HG02885 (cell line): ENCODE measurements around the gene CKAP2L.

Experiments
- ATAC-seq: cut with Tn5 transposase; IDR thresholded peaks from one replicate; pipeline ENCODE4 v1.9.1; 2021; ENCODE audit warnings: mild to moderate bottlenecking; ENCODE audit not compliant: unreplicated experiment, poor library complexity

CKAP2L gene

DNA sequence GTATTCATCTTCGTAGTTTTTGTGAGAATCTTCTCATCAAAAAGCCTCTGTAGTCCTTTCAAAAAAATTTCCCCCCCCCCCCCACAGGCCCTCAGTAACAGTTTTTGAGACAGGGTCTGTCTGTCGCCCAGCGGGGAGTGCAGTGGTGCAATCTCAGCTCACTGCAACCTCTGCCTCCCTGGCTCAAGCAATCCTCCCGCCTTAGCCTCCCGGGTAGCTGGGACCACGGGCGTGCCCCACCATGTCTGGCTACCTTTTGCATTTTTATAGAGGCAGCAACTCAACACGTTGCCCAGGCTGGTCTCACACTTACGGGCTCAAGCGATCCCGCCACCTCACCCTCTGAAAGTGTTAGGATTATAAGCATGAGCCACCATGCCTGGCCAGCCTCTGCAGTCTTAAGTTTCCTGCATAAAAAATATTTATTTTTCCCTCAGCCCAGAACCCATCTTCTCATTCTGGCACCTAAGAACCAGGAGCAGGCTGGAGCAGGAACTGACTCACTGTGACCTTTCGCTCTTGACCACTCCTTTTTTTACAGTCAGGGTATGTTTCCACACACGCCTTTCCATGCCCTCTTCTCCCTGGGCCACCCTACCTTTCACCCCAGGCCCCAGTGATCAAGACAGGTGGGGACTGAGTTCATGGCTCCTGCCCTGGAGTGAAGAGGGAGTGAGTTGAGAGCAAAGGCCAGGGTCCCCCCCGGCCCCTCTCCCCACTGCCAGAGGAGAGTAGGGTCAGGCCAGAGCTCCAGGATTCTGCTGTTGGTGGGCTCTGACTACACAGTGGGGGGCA lies 76.1 kb downstream of the CKAP2L start:
- ATAC-seq = no peak

DNA sequence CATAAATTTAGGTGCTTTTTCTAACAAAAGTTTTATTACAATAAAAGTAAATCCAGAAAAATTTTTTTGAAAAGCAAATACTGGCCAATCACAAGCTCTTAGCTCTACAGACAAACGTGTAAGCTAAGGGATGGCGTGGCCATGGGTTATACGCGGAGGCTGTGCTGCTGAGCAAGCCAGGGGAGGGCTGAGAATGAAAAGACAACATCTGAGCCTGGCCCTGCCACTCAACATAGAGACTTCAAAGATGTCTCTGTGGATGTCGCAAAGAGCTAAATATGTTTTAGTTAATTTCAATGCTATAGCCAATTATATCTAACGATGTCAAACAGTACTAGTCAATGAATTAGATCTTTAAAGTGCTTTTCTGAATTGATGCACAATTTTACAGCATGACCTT lies 76.9 kb downstream of the CKAP2L start:
- ATAC-seq = no peak
